ENCODE data around the gene PDZD2. TPM values are rescaled to one million over a fixed set of nuclear protein-coding genes. Genes with fewer than 3 reads are reported as not detected.

The PDZD2 gene
- total RNA-seq, 5 donors from 2014 or later (not counting 1 experiment from before 2014, with no cell fraction given) = 0.66 to 2.2 (median 1.2) TPM

GRCh38 chr5:31918739-31919138 lies 279.8 kb downstream of the PDZD2 start:
- Mint-ChIP-seq H3K9me3 (no peaks in the 10 kb centered on the region), H3K4me3 (no peak overlapping the region), H3K36me3 (no peaks in the 10 kb centered on the region), H3K4me1 (no peaks in the 10 kb centered on the region), H3K27me3 (peaks cover 0 to under 1% of the 10 kb centered on the region in 2 donors), H3K27ac (no peak overlapping the region)
- no peak for ATAC-seq (replicated peaks in 1 of 4)
- no peaks in the 10 kb centered on the region for H3K4me1 ChIP-seq (ENCODE audit: control insufficient read depth in 1 of 2, extremely low read depth in 1 of 2, insufficient read depth in 2 of 2, low read length in 2 of 2)
- WGBS (ENCODE audit: insufficient coverage) = 86% methylated on average over 1 of the region's 3 CpGs
- H3K27ac ChIP-seq (ENCODE audit: low read length) = no peak overlapping the region
- H3K27me3 ChIP-seq (replicated peaks in 1 of 2; ENCODE audit: control insufficient read depth in 2 of 2, extremely low read depth in 1 of 2, insufficient read depth in 2 of 2, low read length in 1 of 2) = peaks cover 0 to 3% of the 10 kb centered on the region in 2 experiments
- CTCF ChIA-PET = interaction anchor here in 1 of 2 donors (0.6 kb wide), 1 partner anchor 31 kb away, joined by 5 read pairs; no protein-coding TSS in a partner anchor
- H3K4me3 ChIP-seq (ENCODE audit: control insufficient read depth in 1 of 2, extremely low read depth in 1 of 2, low read length in 1 of 2) = no peak overlapping the region
- H3K36me3 ChIP-seq (ENCODE audit: control insufficient read depth in 2 of 2, extremely low read depth in 1 of 2, insufficient read depth in 1 of 2, low read length in 1 of 2) = no peaks in the 10 kb centered on the region
- POLR2A ChIA-PET = no interaction called here
- DNase-seq = no peak
- no peaks in the 10 kb centered on the region for H3K9me3 ChIP-seq

DNA sequence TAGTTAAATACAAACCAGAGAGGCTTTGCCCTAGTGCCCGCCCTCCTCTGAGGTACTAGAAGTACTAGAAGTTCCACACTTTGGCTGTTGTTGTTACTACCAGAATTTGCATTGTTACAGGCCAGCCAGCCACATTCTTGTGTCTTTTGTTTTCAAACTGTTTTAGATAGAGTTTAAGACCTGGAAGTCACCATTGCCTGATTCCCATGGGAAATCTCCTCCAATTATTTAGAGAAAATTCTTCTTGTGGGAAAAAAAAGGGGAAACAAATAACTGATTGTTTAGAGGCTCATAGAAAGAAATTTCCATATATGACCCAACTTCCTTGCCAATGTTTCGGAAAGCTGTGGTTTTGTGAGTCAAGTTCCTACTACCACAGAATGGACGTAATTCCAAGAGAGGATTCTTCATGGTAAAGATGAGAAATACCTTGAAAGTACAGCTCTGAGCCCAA lies 282.9 kb downstream of the PDZD2 start:
- Histone ChIP-seq H3K9me3 (no peaks in the 10 kb centered on the region), H3K27ac (ENCODE audit: low read length) (no peak overlapping the region), H3K4me3 (ENCODE audit: control insufficient read depth in 1 of 2, extremely low read depth in 1 of 2, low read length in 1 of 2) (no peak overlapping the region), H3K36me3 (ENCODE audit: control insufficient read depth in 2 of 2, extremely low read depth in 1 of 2, insufficient read depth in 1 of 2, low read length in 1 of 2) (no peaks in the 10 kb centered on the region), H3K27me3 (replicated peaks in 1 of 2; ENCODE audit: control insufficient read depth in 2 of 2, extremely low read depth in 1 of 2, insufficient read depth in 2 of 2, low read length in 1 of 2) (peaks cover 0 to 3% of the 10 kb centered on the region in 2 experiments), H3K4me1 (ENCODE audit: control insufficient read depth in 1 of 2, extremely low read depth in 1 of 2, insufficient read depth in 2 of 2, low read length in 2 of 2) (no peaks in the 10 kb centered on the region)
- Mint-ChIP-seq H3K36me3 (no peaks in the 10 kb centered on the region), H3K9me3 (no peaks in the 10 kb centered on the region), H3K27me3 (peaks cover 0 to 1% of the 10 kb centered on the region in 2 donors), H3K27ac (no peak overlapping the region), H3K4me3 (no peak overlapping the region), H3K4me1 (no peaks in the 10 kb centered on the region)
- DNase-seq = no peak
- ChIA-PET CTCF (interaction anchor here in 1 of 2 donors (0.6 kb wide), 1 partner anchor 112 kb away, joined by 4 read pairs; no protein-coding TSS in a partner anchor), POLR2A (no interaction called here)
- WGBS (ENCODE audit: insufficient coverage) = no CpG with 5 or more reads among the region's 3 CpGs
- ATAC-seq (replicated peaks in 1 of 4) = no peak

DNA sequence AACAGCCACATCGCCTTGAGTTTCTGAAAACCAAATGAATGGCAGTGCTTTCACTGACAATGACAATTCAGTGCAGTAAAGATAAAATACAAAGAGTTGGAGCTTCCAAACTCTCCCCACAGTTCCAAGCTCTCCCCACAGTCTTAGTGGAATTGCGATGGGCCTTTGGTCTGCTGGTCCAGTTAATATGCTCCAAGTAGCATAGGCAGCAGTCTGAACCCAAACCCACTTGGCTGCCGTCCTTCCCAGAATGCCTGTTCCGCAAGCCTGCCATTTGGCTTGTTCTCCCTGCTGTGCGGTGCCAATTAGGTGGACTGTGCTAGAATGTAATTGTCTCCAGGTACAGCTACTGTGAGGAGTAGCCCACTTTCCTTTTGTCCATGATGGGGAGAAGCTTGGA lies 285.1 kb downstream of the PDZD2 start:
- H3K4me1 Mint-ChIP-seq = no peaks in the 10 kb centered on the region
- WGBS (ENCODE audit: insufficient coverage) = 96% methylated on average over 4 of the region's 5 CpGs
- H3K27ac Mint-ChIP-seq = no peak overlapping the region
- Histone ChIP-seq H3K9me3 (no peaks in the 10 kb centered on the region), H3K27me3 (replicated peaks in 1 of 2; ENCODE audit: control insufficient read depth in 2 of 2, extremely low read depth in 1 of 2, insufficient read depth in 2 of 2, low read length in 1 of 2) (peaks cover 0 to 3% of the 10 kb centered on the region in 2 experiments), H3K27ac (ENCODE audit: low read length) (no peak overlapping the region), H3K4me1 (ENCODE audit: control insufficient read depth in 1 of 2, extremely low read depth in 1 of 2, insufficient read depth in 2 of 2, low read length in 2 of 2) (no peaks in the 10 kb centered on the region), H3K4me3 (ENCODE audit: control insufficient read depth in 1 of 2, extremely low read depth in 1 of 2, low read length in 1 of 2) (no peak overlapping the region), H3K36me3 (ENCODE audit: control insufficient read depth in 2 of 2, extremely low read depth in 1 of 2, insufficient read depth in 1 of 2, low read length in 1 of 2) (no peaks in the 10 kb centered on the region)
- CTCF ChIA-PET = no interaction called here
- POLR2A ChIA-PET = no interaction called here
- ATAC-seq (replicated peaks in 1 of 4) (no peak), DNase-seq (no peak)
- H3K9me3 Mint-ChIP-seq = no peaks in the 10 kb centered on the region
- no peak overlapping the region for H3K4me3 Mint-ChIP-seq
- peaks cover 0 to 1% of the 10 kb centered on the region in 2 donors for H3K27me3 Mint-ChIP-seq
- H3K36me3 Mint-ChIP-seq = no peaks in the 10 kb centered on the region

- peaks cover 0 to 3% of the 10 kb centered on the region in 2 experiments for H3K27me3 ChIP-seq (replicated peaks in 1 of 2; ENCODE audit: control insufficient read depth in 2 of 2, extremely low read depth in 1 of 2, insufficient read depth in 2 of 2, low read length in 1 of 2)
- no peaks in the 10 kb centered on the region for H3K9me3 Mint-ChIP-seq
- ATAC-seq (replicated peaks in 1 of 4) (no peak), DNase-seq (no peak)
- H3K4me3 Mint-ChIP-seq = no peak overlapping the region
- no peak overlapping the region for H3K27ac ChIP-seq (ENCODE audit: low read length)
- H3K27me3 Mint-ChIP-seq = no peaks in the 10 kb centered on the region
- POLR2A ChIA-PET = interaction anchor here in 1 of 2 donors (0.7 kb wide), 1 partner anchor 143 kb away, joined by 3 read pairs; no protein-coding TSS in a partner anchor
- no peaks in the 10 kb centered on the region for H3K4me1 ChIP-seq (ENCODE audit: control insufficient read depth in 1 of 2, extremely low read depth in 1 of 2, insufficient read depth in 2 of 2, low read length in 2 of 2)
- CTCF ChIA-PET = no interaction called here
- no peaks in the 10 kb centered on the region for H3K9me3 ChIP-seq
- no peak overlapping the region for H3K4me3 ChIP-seq (ENCODE audit: control insufficient read depth in 1 of 2, extremely low read depth in 1 of 2, low read length in 1 of 2)
- no peaks in the 10 kb centered on the region for H3K36me3 Mint-ChIP-seq
- H3K27ac Mint-ChIP-seq = no peak overlapping the region
- no peaks in the 10 kb centered on the region for H3K36me3 ChIP-seq (ENCODE audit: control insufficient read depth in 2 of 2, extremely low read depth in 1 of 2, insufficient read depth in 1 of 2, low read length in 1 of 2)
- 100% methylated on average over 2 of the region's 4 CpGs for WGBS (ENCODE audit: insufficient coverage)
- H3K4me1 Mint-ChIP-seq = no peaks in the 10 kb centered on the region
Measured at GRCh38 chr5:31931874-31932273, 292.9 kb downstream of the PDZD2 start.

DNA sequence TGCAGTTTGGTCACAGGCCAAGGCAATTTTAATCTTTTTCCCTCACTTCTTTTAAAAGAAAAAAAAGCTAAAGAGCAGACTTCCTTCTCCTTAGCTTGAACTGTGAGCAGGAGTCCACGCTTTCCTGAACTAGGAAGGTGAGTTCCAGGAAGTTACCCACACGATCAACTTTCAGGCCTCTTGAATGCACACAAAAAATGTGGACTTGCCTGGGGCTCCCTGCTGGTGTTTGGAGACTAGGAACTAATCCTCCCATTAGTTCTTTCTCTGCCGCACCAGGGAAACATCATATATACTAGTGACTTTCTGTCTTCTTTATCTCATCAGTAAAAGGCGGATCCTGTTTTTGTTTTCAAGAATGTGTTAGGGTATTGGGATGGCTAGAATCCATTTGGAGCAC lies 295.2 kb downstream of the PDZD2 start:
- Mint-ChIP-seq H3K4me3 (no peak overlapping the region), H3K4me1 (no peaks in the 10 kb centered on the region), H3K36me3 (no peaks in the 10 kb centered on the region), H3K27me3 (no peaks in the 10 kb centered on the region), H3K27ac (no peak overlapping the region), H3K9me3 (peaks cover 0 to 3% (median 0%) of the 10 kb centered on the region in 3 donors)
- no peaks in the 10 kb centered on the region for H3K9me3 ChIP-seq
- ATAC-seq (replicated peaks in 1 of 4) (no peak), DNase-seq (no peak)
- no peak overlapping the region for H3K4me3 ChIP-seq (ENCODE audit: control insufficient read depth in 1 of 2, extremely low read depth in 1 of 2, low read length in 1 of 2)
- H3K4me1 ChIP-seq (ENCODE audit: control insufficient read depth in 1 of 2, extremely low read depth in 1 of 2, insufficient read depth in 2 of 2, low read length in 2 of 2) = no peaks in the 10 kb centered on the region
- H3K27ac ChIP-seq (ENCODE audit: low read length) = no peak overlapping the region
- POLR2A ChIA-PET = no interaction called here
- WGBS (ENCODE audit: insufficient coverage) = no CpG with 5 or more reads among the region's 4 CpGs
- peaks cover 0 to 3% of the 10 kb centered on the region in 2 experiments for H3K27me3 ChIP-seq (replicated peaks in 1 of 2; ENCODE audit: control insufficient read depth in 2 of 2, extremely low read depth in 1 of 2, insufficient read depth in 2 of 2, low read length in 1 of 2)
- H3K36me3 ChIP-seq (ENCODE audit: control insufficient read depth in 2 of 2, extremely low read depth in 1 of 2, insufficient read depth in 1 of 2, low read length in 1 of 2) = no peaks in the 10 kb centered on the region
- CTCF ChIA-PET = no interaction called here

GRCh38 chr5:31935496-31936369 lies 296.8 kb downstream of the PDZD2 start:
- Histone ChIP-seq H3K27ac (ENCODE audit: low read length) (no peak overlapping the region), H3K4me3 (ENCODE audit: control insufficient read depth in 1 of 2, extremely low read depth in 1 of 2, low read length in 1 of 2) (no peak overlapping the region), H3K4me1 (ENCODE audit: control insufficient read depth in 1 of 2, extremely low read depth in 1 of 2, insufficient read depth in 2 of 2, low read length in 2 of 2) (no peaks in the 10 kb centered on the region), H3K27me3 (replicated peaks in 1 of 2; ENCODE audit: control insufficient read depth in 2 of 2, extremely low read depth in 1 of 2, insufficient read depth in 2 of 2, low read length in 1 of 2) (peaks cover 0 to 3% of the 10 kb centered on the region in 2 experiments), H3K9me3 (no peaks in the 10 kb centered on the region), H3K36me3 (ENCODE audit: control insufficient read depth in 2 of 2, extremely low read depth in 1 of 2, insufficient read depth in 1 of 2, low read length in 1 of 2) (no peaks in the 10 kb centered on the region)
- Mint-ChIP-seq H3K36me3 (no peaks in the 10 kb centered on the region), H3K27ac (no peak overlapping the region), H3K4me1 (no peaks in the 10 kb centered on the region), H3K27me3 (no peaks in the 10 kb centered on the region), H3K9me3 (peaks cover 0 to 3% (median 0%) of the 10 kb centered on the region in 3 donors), H3K4me3 (no peak overlapping the region)
- ChIA-PET CTCF (interaction anchor here in 1 of 2 donors (0.6 to 0.7 kb wide), 2 partner anchors 228 to 251 kb away, joined by 3 read pairs; no protein-coding TSS in a partner anchor), POLR2A (interaction anchor here in 1 of 2 donors (0.6 kb wide), 1 partner anchor 9 kb away, joined by 3 read pairs; no protein-coding TSS in a partner anchor)
- ATAC-seq (replicated peaks in 1 of 4) = no peak
- 100% methylated on average over 1 of the region's 10 CpGs for WGBS (ENCODE audit: insufficient coverage)
- no peak for DNase-seq

All from T-cell (primary cell).